ENCODE data around the gene NRG3.

DNA sequence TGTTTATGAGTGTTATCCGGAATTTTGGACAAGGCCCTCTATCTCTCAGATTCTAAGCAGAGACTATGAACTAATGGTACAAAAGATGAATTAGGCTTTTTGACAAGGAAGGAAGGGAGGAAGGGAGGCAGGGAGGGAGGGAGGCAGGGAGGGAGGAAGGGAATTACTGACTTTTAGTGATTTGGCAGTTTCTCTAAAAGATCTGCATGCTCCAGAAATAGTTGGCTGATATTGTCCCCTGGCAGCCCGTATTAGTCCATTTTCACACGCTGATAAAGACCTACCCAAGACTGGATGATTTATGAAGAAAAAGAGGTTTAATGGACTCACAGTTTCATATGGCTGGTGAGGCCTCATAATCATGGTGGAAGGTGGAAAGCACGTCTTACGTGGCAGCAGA lies 1093.5 kb downstream of the NRG3 start:
- TF ChIP-seq, protein P1, sequence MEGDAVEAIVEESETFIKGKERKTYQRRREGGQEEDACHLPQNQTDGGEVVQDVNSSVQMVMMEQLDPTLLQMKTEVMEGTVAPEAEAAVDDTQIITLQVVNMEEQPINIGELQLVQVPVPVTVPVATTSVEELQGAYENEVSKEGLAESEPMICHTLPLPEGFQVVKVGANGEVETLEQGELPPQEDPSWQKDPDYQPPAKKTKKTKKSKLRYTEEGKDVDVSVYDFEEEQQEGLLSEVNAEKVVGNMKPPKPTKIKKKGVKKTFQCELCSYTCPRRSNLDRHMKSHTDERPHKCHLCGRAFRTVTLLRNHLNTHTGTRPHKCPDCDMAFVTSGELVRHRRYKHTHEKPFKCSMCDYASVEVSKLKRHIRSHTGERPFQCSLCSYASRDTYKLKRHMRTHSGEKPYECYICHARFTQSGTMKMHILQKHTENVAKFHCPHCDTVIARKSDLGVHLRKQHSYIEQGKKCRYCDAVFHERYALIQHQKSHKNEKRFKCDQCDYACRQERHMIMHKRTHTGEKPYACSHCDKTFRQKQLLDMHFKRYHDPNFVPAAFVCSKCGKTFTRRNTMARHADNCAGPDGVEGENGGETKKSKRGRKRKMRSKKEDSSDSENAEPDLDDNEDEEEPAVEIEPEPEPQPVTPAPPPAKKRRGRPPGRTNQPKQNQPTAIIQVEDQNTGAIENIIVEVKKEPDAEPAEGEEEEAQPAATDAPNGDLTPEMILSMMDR (IDR thresholded peaks at IDR 0.05): no peak
- no peak for TF ChIP-seq EZH2 (IDR thresholded peaks at IDR 0.05; ENCODE audit: borderline replicate concordance, insufficient read depth, low read depth, low read length, poor library complexity, severe bottlenecking)
